OCI-LY1 (cell line): ENCODE data around the gene CS.

Source experiments
- CTCF ChIP-seq: fragments of 200-600 bp; sonication (generic), shearing (Covaris generic); IDR thresholded peaks from 2 replicates; pipeline ENCODE4 v1.5.1; 2017; ENCODE audit warnings: mild to moderate bottlenecking, antibody characterized with exemption, low read length, moderate library complexity, mixed read lengths
- EZH2 ChIP-seq: fragments of 200-600 bp; sonication (generic), shearing (Covaris generic); IDR thresholded peaks from 2 replicates; pipeline ENCODE4 v1.8.0; 2017; ENCODE audit warnings: borderline replicate concordance, mixed run types, mild to moderate bottlenecking, antibody characterized with exemption, low read length, moderate library complexity, mixed read lengths

- TF ChIP-seq CTCF (no peak), EZH2 (no peak)
These were observed 39.0 kb upstream of the CS start for GRCh38 chr12:56339158-56339422.
